Measurements from ENCODE around the gene UST.

DNA sequence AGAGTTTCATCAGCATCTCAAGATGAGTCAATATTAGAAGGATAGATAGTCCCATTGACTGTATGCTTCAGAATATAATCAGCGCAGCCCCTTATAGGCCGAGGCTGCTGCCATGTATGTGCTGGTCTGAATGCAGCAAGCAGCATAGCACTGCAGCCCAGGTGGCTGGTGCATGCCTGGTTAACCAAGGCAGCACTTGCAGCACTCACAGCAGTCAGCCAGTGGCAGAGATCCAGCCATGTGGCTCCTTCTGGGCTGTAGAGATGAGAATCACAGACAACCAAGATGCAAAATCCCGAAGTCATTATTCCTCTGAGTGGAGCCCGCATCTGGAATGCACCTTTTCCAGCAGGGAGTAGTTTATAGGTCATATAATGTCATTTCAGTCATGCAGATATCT lies 251.9 kb downstream of the UST start:
- TF ChIP-seq, protein P1, sequence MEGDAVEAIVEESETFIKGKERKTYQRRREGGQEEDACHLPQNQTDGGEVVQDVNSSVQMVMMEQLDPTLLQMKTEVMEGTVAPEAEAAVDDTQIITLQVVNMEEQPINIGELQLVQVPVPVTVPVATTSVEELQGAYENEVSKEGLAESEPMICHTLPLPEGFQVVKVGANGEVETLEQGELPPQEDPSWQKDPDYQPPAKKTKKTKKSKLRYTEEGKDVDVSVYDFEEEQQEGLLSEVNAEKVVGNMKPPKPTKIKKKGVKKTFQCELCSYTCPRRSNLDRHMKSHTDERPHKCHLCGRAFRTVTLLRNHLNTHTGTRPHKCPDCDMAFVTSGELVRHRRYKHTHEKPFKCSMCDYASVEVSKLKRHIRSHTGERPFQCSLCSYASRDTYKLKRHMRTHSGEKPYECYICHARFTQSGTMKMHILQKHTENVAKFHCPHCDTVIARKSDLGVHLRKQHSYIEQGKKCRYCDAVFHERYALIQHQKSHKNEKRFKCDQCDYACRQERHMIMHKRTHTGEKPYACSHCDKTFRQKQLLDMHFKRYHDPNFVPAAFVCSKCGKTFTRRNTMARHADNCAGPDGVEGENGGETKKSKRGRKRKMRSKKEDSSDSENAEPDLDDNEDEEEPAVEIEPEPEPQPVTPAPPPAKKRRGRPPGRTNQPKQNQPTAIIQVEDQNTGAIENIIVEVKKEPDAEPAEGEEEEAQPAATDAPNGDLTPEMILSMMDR (conservative IDR thresholded peaks at IDR 0.05; ENCODE audit: low read length) = no peak
- TF ChIP-seq EZH2phosphoT487 (IDR thresholded peaks at IDR 0.05; ENCODE audit: borderline replicate concordance, low read depth, low read length) = no peak

Measured in OCI-LY7 (cell line).